GM21526 (cell line): ENCODE results near the gene ELOVL2.

Source experiments
- ATAC-seq: cut with Tn5 transposase; IDR thresholded peaks from one replicate; pipeline ENCODE4 v1.9.1; 2021; ENCODE audit warnings: moderate library complexity; ENCODE audit not compliant: unreplicated experiment, low FRiP score

The ELOVL2 gene

GRCh38 chr6:10945845-10946244 lies 98.3 kb downstream of the ELOVL2 start:
- no peak for ATAC-seq

- ATAC-seq, result no peak
Measured at GRCh38 chr6:10939840-10940239, 104.3 kb downstream of the ELOVL2 start.

DNA sequence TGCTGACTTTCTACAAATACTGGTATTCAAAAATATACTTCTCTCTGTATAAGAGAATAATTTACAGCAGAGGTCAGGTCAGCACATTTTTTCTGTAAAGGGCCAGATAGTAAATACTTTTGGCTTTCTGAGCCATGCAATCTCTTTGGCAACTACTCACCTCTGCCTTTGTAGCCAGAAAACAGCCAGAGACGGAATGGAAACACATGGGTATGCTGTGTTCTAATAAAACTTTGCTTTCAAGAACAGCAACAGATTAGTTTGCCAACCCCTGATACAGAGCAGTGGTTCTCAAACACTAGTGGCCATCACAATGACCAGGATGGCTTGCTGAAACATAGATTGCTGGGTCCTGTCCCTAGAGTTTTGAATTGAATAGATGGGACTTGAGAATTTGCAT lies 111.0 kb downstream of the ELOVL2 start:
- no peak for ATAC-seq
